Ascending aorta (tissue), 2 donors: ENCODE data around the gene CDCA5. TPM values are rescaled to one million over a fixed set of nuclear protein-coding genes. Genes with fewer than 3 reads are reported as not detected.

Experiments
- DNase-seq, 2 donors: peaks; one replicate each; pipeline ENCODE4 v3.0.0-alpha.2; 2019; ENCODE audit warnings: low spot score in 2 of 2
- H3K27ac ChIP-seq, 2 donors: fragments of 200-600 bp; sonication (generic); one replicate each; pipeline ENCODE4 v1.5.1; 2016 to 2017; ENCODE audit warnings: mild to moderate bottlenecking in 1 of 2
- H3K27me3 ChIP-seq: fragments of 200-600 bp; sonication (generic); one replicate; pipeline ENCODE4 v1.5.1; 2017
- H3K36me3 ChIP-seq, 2 donors: fragments of 200-600 bp; sonication (generic); one replicate each; pipeline ENCODE4 v1.5.1; 2016
- H3K4me1 ChIP-seq, 2 donors: fragments of 200-600 bp; sonication (generic); one replicate each; pipeline ENCODE4 v1.5.1; 2016 to 2017; ENCODE audit warnings: mild to moderate bottlenecking in 1 of 2
- H3K4me3 ChIP-seq, 2 donors: fragments of 200-600 bp; sonication (generic); one replicate each; pipeline ENCODE4 v1.5.1; 2016 to 2017; ENCODE audit warnings: mild to moderate bottlenecking in 1 of 2
- H3K9me3 ChIP-seq, 2 donors: fragments of 200-600 bp; sonication (generic); one replicate each; pipeline ENCODE4 v1.5.1; 2016
- intact Hi-C: fragments of 100-400 bp; cut with DNase I; formaldehyde crosslinking; loops from one replicate; pipeline ENCODE4 v1.15.1; 2023
- total RNA-seq: library from RNA; depleted of rRNA; stranded (reverse); fragments of >200 nt; gene quantifications from one replicate; pipeline ENCODE4 v1.1.0, GENCODE V29; 2016
- TF ChIP-seq, protein P1 (sequence below), 3 experiments: fragments of 200-600 bp in 2 of 3; fragments of 450-650 bp in 1 of 3; sonication (generic) in 2 of 3; IDR thresholded peaks; one replicate each; pipeline ENCODE4 v1.5.1; 2016 to 2019; ENCODE audit warnings: antibody characterized with exemption in 3 of 3, mild to moderate bottlenecking in 1 of 3, moderate library complexity in 1 of 3

The CDCA5 gene
- total RNA-seq, 1 donor from 2014 or later: not detected

DNA sequence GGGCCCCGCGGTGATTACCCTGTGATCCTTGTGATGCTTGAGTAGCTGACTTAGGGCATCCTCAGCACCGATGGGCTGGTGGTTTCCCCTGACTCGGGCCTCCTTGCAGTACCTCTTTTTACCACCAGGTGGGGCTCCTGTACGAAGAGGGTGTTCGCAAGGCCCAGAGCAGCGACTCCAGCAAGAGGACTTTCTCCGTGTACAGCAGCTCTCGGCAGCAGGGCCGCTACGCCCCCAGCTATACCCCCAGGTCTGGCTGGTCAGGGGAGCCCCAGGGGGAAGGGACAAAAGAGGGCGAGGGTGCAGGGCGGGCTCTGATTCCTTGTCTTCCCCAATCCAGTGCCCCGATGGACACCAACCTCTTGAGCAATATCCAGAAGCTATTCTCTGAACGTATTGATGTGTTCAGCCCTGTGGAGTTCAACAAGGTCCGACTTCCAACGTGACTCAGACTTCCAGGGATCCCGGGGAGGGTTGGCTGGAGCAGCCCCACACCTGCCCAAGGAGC, 26.6 kb upstream of the CDCA5 start:
- H3K36me3 ChIP-seq: peaks cover 29% of the 10 kb centered on the region in 2 donors
- TF ChIP-seq, protein P1, sequence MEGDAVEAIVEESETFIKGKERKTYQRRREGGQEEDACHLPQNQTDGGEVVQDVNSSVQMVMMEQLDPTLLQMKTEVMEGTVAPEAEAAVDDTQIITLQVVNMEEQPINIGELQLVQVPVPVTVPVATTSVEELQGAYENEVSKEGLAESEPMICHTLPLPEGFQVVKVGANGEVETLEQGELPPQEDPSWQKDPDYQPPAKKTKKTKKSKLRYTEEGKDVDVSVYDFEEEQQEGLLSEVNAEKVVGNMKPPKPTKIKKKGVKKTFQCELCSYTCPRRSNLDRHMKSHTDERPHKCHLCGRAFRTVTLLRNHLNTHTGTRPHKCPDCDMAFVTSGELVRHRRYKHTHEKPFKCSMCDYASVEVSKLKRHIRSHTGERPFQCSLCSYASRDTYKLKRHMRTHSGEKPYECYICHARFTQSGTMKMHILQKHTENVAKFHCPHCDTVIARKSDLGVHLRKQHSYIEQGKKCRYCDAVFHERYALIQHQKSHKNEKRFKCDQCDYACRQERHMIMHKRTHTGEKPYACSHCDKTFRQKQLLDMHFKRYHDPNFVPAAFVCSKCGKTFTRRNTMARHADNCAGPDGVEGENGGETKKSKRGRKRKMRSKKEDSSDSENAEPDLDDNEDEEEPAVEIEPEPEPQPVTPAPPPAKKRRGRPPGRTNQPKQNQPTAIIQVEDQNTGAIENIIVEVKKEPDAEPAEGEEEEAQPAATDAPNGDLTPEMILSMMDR (IDR thresholded peaks at IDR 0.05): peak; percentile 97 to 100 (median 97)
- DNase-seq: peak in 1 of 2 donors; percentile 95
- peaks cover 16 to 25% of the 10 kb centered on the region in 2 donors for H3K4me1 ChIP-seq
- H3K4me3 ChIP-seq: no peak overlapping the region
- intact Hi-C loops: loop anchor here (2.0 to 10.0 kb wide), 2 partner anchors 24 to 256 kb away; partner anchors contain the start of gene SYVN1
- H3K27me3 ChIP-seq: no peaks in the 10 kb centered on the region
- no peaks in the 10 kb centered on the region for H3K9me3 ChIP-seq
- peak overlapping the region; percentile 15 to 17 for H3K27ac ChIP-seq

DNA sequence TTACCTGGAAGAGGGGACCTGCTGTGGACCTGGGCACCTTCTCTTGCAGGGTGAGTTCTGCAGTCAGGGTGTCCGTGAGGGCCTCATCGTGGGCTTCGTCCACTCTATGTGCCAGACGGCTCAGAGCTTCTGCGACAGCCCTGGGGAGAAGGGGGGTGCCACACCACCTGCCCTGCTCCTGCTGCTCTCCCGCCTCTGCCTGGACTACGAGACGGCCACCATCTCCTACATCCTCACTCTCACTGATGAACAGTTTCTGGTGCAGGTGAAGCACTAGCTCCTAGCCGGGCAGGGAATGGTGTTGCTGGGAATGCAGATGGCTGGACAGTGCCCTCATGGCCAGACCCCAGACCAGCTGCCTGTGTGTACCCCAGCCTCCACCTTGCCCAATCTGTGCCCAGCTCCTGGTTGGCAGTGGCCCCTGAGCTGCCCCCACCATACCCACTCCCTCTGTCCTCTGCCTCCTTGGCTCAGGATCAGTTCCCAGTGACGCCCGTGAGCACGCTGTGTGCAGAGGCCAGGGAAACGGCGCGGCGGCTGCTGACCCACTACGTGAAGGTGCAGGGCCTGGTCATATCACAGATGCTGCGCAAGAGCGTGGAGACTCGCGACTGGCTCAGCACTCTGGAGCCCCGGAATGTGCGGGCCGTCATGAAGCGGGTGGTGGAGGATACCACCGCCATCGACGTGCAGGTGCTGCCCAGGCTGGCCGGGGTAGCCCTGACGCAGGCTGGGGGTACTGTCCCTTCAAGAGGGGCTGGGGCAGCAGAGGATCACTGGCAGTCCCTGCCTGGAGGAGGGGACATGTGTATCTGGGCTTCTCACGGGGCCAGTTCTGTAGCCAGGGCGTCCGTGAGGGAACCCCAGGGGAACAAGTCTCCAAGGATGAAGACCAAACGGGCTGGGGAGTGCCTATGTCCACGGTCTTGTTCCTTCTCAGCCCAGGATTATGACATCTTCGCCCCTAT, 25.7 kb upstream of the CDCA5 start:
- intact Hi-C loops: loop anchor here (2.0 to 10.0 kb wide), 2 partner anchors 25 to 255 kb away; partner anchors contain the start of gene SYVN1

DNA sequence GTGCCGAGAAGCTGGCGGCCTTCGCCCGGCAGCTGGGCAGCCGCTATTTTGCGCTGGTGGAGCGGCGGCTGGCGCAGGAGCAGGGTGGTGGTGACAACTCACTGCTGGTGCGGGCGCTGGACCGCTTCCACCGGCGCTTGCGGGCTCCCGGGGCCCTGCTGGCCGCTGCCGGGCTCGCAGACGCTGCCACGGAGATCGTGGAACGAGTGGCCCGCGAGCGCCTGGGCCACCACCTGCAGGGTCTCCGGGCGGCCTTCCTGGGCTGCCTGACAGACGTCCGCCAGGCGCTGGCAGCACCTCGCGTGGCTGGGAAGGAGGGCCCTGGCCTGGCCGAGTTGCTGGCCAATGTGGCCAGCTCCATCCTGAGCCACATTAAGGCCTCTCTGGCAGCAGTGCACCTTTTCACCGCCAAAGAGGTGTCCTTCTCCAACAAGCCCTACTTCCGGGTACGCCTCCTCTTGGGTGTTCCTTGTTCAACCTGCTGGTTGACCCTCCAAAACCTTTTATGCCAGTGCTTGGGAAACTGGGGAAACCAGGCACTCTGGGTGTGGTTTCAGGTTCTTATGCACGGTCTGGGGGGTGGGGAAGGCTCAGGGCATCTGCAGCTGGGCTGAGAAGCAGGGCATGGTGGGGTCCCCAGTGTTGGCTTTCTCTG, 24.8 kb upstream of the CDCA5 start:
- Histone ChIP-seq H3K4me1 (peaks cover 16 to 25% of the 10 kb centered on the region in 2 donors), H3K27ac (no peak overlapping the region), H3K9me3 (no peaks in the 10 kb centered on the region), H3K4me3 (no peak overlapping the region), H3K36me3 (peaks cover 29% of the 10 kb centered on the region in 2 donors), H3K27me3 (no peaks in the 10 kb centered on the region)
- DNase-seq: no peak
- TF ChIP-seq, protein P1 (IDR thresholded peaks at IDR 0.05): no peak
- intact Hi-C loops: no loop called here

More for the DNA sequence above, 25.7 kb upstream of the CDCA5 start:
- TF ChIP-seq, protein P1 (IDR thresholded peaks at IDR 0.05): no peak
- no peak overlapping the region for H3K27ac ChIP-seq
- H3K27me3 ChIP-seq: no peaks in the 10 kb centered on the region
- H3K4me3 ChIP-seq: no peak overlapping the region
- H3K4me1 ChIP-seq: peaks cover 16 to 25% of the 10 kb centered on the region in 2 donors
- H3K9me3 ChIP-seq: no peaks in the 10 kb centered on the region
- peaks cover 29% of the 10 kb centered on the region in 2 donors for H3K36me3 ChIP-seq
- no peak for DNase-seq

DNA sequence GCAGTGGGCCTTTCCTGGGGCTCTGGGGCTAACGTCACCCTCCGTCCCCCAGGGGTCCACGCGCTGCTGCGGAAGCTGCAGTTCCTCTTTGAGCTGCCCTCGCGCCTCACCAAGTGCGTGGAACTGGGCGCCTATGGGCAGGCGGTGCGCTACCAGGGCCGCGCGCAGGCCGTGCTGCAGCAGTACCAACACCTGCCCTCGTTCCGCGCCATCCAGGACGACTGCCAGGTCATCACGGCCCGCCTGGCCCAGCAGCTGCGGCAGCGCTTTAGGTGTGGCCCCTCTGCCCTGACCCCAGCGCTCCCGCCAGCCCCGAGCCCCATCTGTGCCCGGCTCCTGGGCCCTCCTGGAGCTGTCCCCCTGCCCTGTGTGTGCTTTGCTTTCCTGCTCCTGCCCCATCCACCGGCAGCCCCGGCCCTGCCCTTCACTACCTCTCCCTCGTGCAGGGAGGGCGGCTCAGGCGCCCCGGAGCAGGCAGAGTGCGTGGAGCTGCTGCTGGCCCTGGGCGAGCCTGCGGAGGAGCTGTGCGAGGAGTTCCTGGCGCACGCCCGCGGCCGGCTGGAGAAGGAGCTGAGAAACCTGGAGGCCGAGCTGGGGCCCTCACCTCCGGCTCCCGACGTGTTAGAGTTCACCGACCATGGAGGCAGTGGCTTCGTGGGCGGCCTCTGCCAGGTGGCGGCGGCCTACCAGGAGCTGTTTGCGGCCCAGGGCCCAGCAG, 24.1 kb upstream of the CDCA5 start:
- DNase-seq: peak in 1 of 2 donors; percentile 56
- Histone ChIP-seq H3K4me3 (no peak overlapping the region), H3K4me1 (peaks cover 11 to 19% of the 10 kb centered on the region in 2 donors), H3K9me3 (no peaks in the 10 kb centered on the region), H3K36me3 (peaks cover 29% of the 10 kb centered on the region in 2 donors), H3K27ac (no peak overlapping the region), H3K27me3 (no peaks in the 10 kb centered on the region)
- TF ChIP-seq, protein P1 (IDR thresholded peaks at IDR 0.05): no peak
- intact Hi-C loops: no loop called here

DNA sequence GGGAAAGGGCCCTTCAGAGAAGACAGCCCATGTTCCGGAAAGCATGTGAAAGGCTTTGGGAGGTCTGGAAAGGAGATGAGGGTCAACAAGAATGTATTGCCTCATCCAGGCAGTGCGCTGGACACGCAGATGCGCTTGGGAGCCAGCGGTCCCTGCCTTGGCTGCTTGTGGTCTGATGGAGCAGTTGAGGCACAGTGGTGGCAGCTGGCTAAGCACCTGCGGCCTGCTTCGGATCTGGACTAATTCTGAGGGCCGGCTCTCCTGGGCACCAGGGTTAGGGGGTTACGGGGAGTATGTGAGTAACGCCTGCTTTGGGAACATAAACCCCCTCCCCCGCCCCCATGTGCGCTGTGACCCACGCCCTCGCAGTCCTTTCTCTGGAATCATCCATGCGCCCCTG, 23.2 kb upstream of the CDCA5 start:
- Histone ChIP-seq H3K4me1 (peaks cover 8 to 19% of the 10 kb centered on the region in 2 donors), H3K4me3 (no peak overlapping the region), H3K36me3 (peaks cover 29% of the 10 kb centered on the region in 2 donors), H3K9me3 (no peaks in the 10 kb centered on the region), H3K27me3 (no peaks in the 10 kb centered on the region), H3K27ac (no peak overlapping the region)
- intact Hi-C loops: no loop called here
- DNase-seq: no peak
- TF ChIP-seq, protein P1 (IDR thresholded peaks at IDR 0.05): no peak
